Bronchial epithelial cell (primary cell): ENCODE results near the gene BAHD1. TPM values are rescaled to one million over a fixed set of nuclear protein-coding genes. Genes with fewer than 3 reads are reported as not detected.

ENCODE experiments used
- DNase-seq: peaks from one replicate; pipeline ENCODE4 v3.0.0-alpha.2; 2010; ENCODE audit warnings: low read depth
- FAIRE-seq: peaks from 2 replicates; lab custom pipeline; 2011; peaks lifted over from hg19 to GRCh38; lab: Jason Lieb, UNC
- H3K27me3 ChIP-seq: 2 replicates; pipeline ENCODE4 v1.5.1; 2011; ENCODE audit warnings: low read length; ENCODE audit not compliant: control insufficient read depth, insufficient read depth
- H3K36me3 ChIP-seq: 2 replicates; pipeline ENCODE4 v1.5.1; 2011; ENCODE audit warnings: low read length; ENCODE audit not compliant: control insufficient read depth, insufficient read depth
- H3K4me3 ChIP-seq: 2 replicates; pipeline ENCODE4 v1.5.1; 2011; ENCODE audit warnings: mild to moderate bottlenecking, low read depth, low read length, control low read depth
- CTCF ChIP-seq: IDR thresholded peaks from 2 replicates; pipeline ENCODE4 v1.5.1; 2011; ENCODE audit warnings: mild to moderate bottlenecking, moderate library complexity, low read length, control low read depth, inconsistent platforms; ENCODE audit not compliant: insufficient read depth, severe bottlenecking
- total RNA-seq: library from RNA; depleted of rRNA; stranded (reverse); fragments of >200 nt; gene quantifications from 2 replicates; pipeline ENCODE4 v1.2.1, GENCODE V29; 2014

Gene BAHD1
- total RNA-seq, 1 donor from 2014 or later = 4.2 TPM

GRCh38 chr15:40459391-40460015 is 18.8 kb downstream of the BAHD1 start:
- TF ChIP-seq CTCF = no peak
- Histone ChIP-seq H3K27me3 (no peaks in the 10 kb centered on the region), H3K36me3 (peaks cover 19% of the 10 kb centered on the region), H3K4me3 (no peak overlapping the region)
- DNase-seq (no peak), FAIRE-seq (no peak)

- no peak for DNase-seq
- Histone ChIP-seq H3K27me3 (no peaks in the 10 kb centered on the region), H3K4me3 (no peak overlapping the region), H3K36me3 (peaks cover 21% of the 10 kb centered on the region)
- FAIRE-seq = no peak
- TF ChIP-seq CTCF = no peak
These were observed 19.7 kb downstream of the BAHD1 start for GRCh38 chr15:40460404-40460803.

- Histone ChIP-seq H3K4me3 (no peak overlapping the region), H3K27me3 (no peaks in the 10 kb centered on the region), H3K36me3 (peaks cover 21% of the 10 kb centered on the region)
- DNase-seq = no peak
- FAIRE-seq = no peak
- no peak for TF ChIP-seq CTCF
These were observed 21.2 kb downstream of the BAHD1 start for GRCh38 chr15:40461958-40462357.

- DNase-seq (no peak), FAIRE-seq (no peak)
- Histone ChIP-seq H3K36me3 (peaks cover 21% of the 10 kb centered on the region), H3K4me3 (no peak overlapping the region), H3K27me3 (no peaks in the 10 kb centered on the region)
- no peak for TF ChIP-seq CTCF
These were observed 22.5 kb downstream of the BAHD1 start for GRCh38 chr15:40463279-40463678.

DNA sequence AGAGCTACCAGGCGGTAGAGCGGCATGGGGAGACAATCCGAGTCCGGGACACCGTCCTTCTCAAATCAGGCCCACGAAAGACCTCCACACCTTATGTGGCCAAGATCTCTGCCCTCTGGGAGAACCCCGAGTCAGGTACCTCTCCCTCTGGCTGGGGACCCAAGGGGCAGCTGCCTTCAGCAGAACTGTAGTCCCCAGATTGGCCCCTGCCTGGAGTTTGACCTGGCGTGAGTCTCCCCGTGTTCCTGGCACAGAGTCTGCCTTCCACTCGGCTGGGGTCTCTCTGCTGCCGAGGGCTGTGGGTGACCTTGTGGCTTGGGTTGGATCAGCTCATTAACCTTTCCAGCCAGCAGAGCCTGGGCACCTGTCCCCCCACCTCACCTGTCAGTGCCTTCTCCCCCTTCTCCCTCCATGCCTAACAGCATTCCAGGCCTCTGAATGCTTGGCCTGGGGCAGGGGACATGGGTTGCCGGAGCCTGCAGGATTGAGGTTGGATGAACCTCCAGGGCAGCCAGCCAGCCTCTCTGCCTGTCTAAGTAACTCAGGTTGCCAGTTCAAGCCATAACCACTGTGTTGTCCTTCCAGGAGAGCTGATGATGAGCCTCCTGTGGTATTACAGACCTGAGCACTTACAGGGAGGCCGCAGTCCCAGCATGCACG is 23.3 kb downstream of the BAHD1 start:
- no peak for TF ChIP-seq CTCF
- no peak overlapping the region for H3K4me3 ChIP-seq
- no peaks in the 10 kb centered on the region for H3K27me3 ChIP-seq
- peaks cover 17% of the 10 kb centered on the region for H3K36me3 ChIP-seq
- FAIRE-seq (peak; percentile 62), DNase-seq (no peak)
